HepG2 (cell line): ENCODE data around the gene CHRNA3. TPM values are rescaled to one million over a fixed set of nuclear protein-coding genes. Genes with fewer than 3 reads are reported as not detected.

Source experiments
- ATAC-seq: fragments of 200-7000 bp; cut with Tn5 transposase; 3 replicates; pipeline ENCODE4 v1.9.1; 2020; ENCODE audit warnings: mild to moderate bottlenecking, moderate library complexity
- BruUV-seq: library from RNA; stranded (reverse); fragments of 400-500 nt; replicated peaks from 2 replicates; lab custom pipeline; 2021; lab: Mats Ljungman, UMichigan
- CTCF ChIA-PET: fragments of 300-600 bp; formaldehyde crosslinking; extraction: SDS; loops from one replicate; lab custom pipeline; 2021; ENCODE audit warnings: low total read pairs, inconsistent platforms, low intra/inter-chr PET ratio; lab: Yijun Ruan, JAX
- POLR2A ChIA-PET: fragments of 350-600 bp; sonication (Branson Sonifier 250); formaldehyde crosslinking; loops from one replicate; lab custom pipeline; 2020; ENCODE audit warnings: antibody characterized with exemption, inconsistent platforms; lab: Yijun Ruan, JAX
- DNase-seq: peaks from one replicate; pipeline ENCODE4 v3.0.0-alpha.2; 2015; ENCODE audit warnings: low spot score
- FAIRE-seq: peaks from 3 replicates; lab custom pipeline; 2011; peaks lifted over from hg19 to GRCh38; lab: Jason Lieb, UNC
- H2AFZ ChIP-seq: one replicate; pipeline ENCODE4 v1.6.1; 2011; ENCODE audit warnings: low read length, inconsistent platforms
- H3K27ac ChIP-seq: fragments of 300-600 bp; 3 replicates; pipeline ENCODE4 v1.8.0; 2011; ENCODE audit warnings: mixed run types, mild to moderate bottlenecking, mixed read lengths, low read length, inconsistent platforms; ENCODE audit not compliant: insufficient read depth; ENCODE audit errors: extremely low read length
- H3K27me3 ChIP-seq, 2 experiments: fragments of 200-600 bp in 1 of 2; 2 replicates in 1 of 2; 3 replicates in 1 of 2; pipeline versions ENCODE4 v1.6.0 to v1.8.0; 2011; ENCODE audit warnings: low read length in 2 of 2, mild to moderate bottlenecking in 2 of 2, moderate library complexity in 2 of 2, inconsistent platforms in 1 of 2; ENCODE audit not compliant: insufficient read depth in 2 of 2, control insufficient read depth in 1 of 2
- H3K36me3 ChIP-seq, 2 experiments: fragments of 200-600 bp in 1 of 2; replicated peaks in 1 of 2; 2 replicates in 1 of 2; 3 replicates in 1 of 2; pipeline versions ENCODE4 v1.5.1 to v1.8.0; 2011; ENCODE audit warnings: low read length in 2 of 2, inconsistent platforms in 1 of 2; ENCODE audit not compliant: insufficient read depth in 2 of 2, control insufficient read depth in 1 of 2
- H3K4me1 ChIP-seq: 2 replicates; pipeline ENCODE4 v1.5.1; 2012; ENCODE audit warnings: low read length, inconsistent platforms; ENCODE audit not compliant: insufficient read depth
- H3K4me2 ChIP-seq: 2 replicates; pipeline ENCODE4 v1.6.0; 2011; ENCODE audit warnings: low read depth, low read length, inconsistent platforms
- H3K4me3 ChIP-seq, 3 experiments: fragments of 200-600 bp in 1 of 3; sonication (generic), shearing (Covaris generic) in 1 of 3; replicated peaks in 1 of 3; 2 replicates each; pipeline ENCODE4 v1.5.1; 2011 to 2016; ENCODE audit warnings: low read length in 3 of 3, inconsistent platforms in 2 of 3, low read depth in 2 of 3, mild to moderate bottlenecking in 2 of 3, control low read depth in 1 of 3, mixed read lengths in 1 of 3; ENCODE audit not compliant: insufficient read depth in 1 of 3
- H3K79me2 ChIP-seq: one replicate; pipeline ENCODE4 v1.6.1; 2011; ENCODE audit warnings: low read length, inconsistent platforms; ENCODE audit not compliant: insufficient read depth
- H3K9ac ChIP-seq: 2 replicates; pipeline ENCODE4 v1.6.0; 2011; ENCODE audit warnings: mild to moderate bottlenecking, low read depth, low read length, inconsistent platforms; ENCODE audit not compliant: insufficient read depth
- H3K9me3 ChIP-seq: 2 replicates; pipeline ENCODE4 v1.5.1; 2012; ENCODE audit warnings: mild to moderate bottlenecking, low read length
- H4K20me1 ChIP-seq: 2 replicates; pipeline ENCODE4 v1.6.0; 2011; ENCODE audit warnings: inconsistent platforms, mild to moderate bottlenecking, low read length, moderate library complexity; ENCODE audit not compliant: insufficient read depth
- ARNT2 ChIP-seq: sonication (generic); formaldehyde crosslinking; IDR thresholded peaks from 2 replicates; pipeline ENCODE4 v1.8.0; 2022; ENCODE audit warnings: mild to moderate bottlenecking, low read depth, missing genetic modification reagents, moderate library complexity
- MAFF ChIP-seq: IDR thresholded peaks from 2 replicates; pipeline ENCODE4 v1.6.1; 2011; ENCODE audit warnings: low read depth, low read length, improper control_type of control experiment
- MAFK ChIP-seq, 2 experiments: IDR thresholded peaks in 1 of 2; conservative IDR thresholded peaks in 1 of 2; 2 replicates each; pipeline ENCODE4 v1.6.1; 2011; ENCODE audit warnings: improper control_type of control experiment in 2 of 2, low read length in 2 of 2
- NFYB ChIP-seq: sonication (generic); formaldehyde crosslinking; IDR thresholded peaks from 2 replicates; pipeline ENCODE4 v1.4.0; 2020; ENCODE audit warnings: missing genetic modification reagents
- RFX5 ChIP-seq: IDR thresholded peaks from 2 replicates; pipeline ENCODE4 v1.6.1; 2011; ENCODE audit warnings: low read depth, low read length, improper control_type of control experiment
- SIX1 ChIP-seq: sonication (generic); formaldehyde crosslinking; IDR thresholded peaks from 2 replicates; pipeline ENCODE4 v1.4.0; 2020; ENCODE audit warnings: missing genetic modification reagents, borderline replicate concordance
- SP140L ChIP-seq: sonication (generic); formaldehyde crosslinking; IDR thresholded peaks from 2 replicates; pipeline ENCODE4 v1.4.0; 2020; ENCODE audit warnings: missing genetic modification reagents, borderline replicate concordance
- WIZ ChIP-seq: sonication (generic); formaldehyde crosslinking; IDR thresholded peaks from 2 replicates; pipeline ENCODE4 v1.5.1; 2020; ENCODE audit warnings: mild to moderate bottlenecking, missing genetic modification reagents
- ZNF567 ChIP-seq: sonication (generic); formaldehyde crosslinking; IDR thresholded peaks from 2 replicates; pipeline ENCODE4 v1.8.1; 2023; ENCODE audit warnings: mild to moderate bottlenecking, missing genetic modification reagents, borderline replicate concordance
- ZSCAN29 ChIP-seq: sonication (generic); formaldehyde crosslinking; conservative IDR thresholded peaks from 2 replicates; pipeline ENCODE4 v1.4.0; 2020; ENCODE audit warnings: mild to moderate bottlenecking, missing genetic modification reagents
- WGBS: methylation state at CpG from one replicate; pipeline ENCODE4 v1.1.6; 2017; ENCODE audit warnings: low lambda C conversion rate; 5-methylcytosine and 5-hydroxymethylcytosine counted together
- in situ Hi-C: cut with HindIII; loops from 2 replicates; pipeline ENCODE4 v1.10.0; 2017; ENCODE audit warnings: low pct_unique_long_range_greater_than_20kb; ENCODE audit not compliant: extremely low pct_ligation_motif_present
- intact Hi-C: fragments of 100-400 bp; cut with micrococcal nuclease; formaldehyde crosslinking; loops from one replicate; pipeline ENCODE4 v1.10.0; 2022; ENCODE audit not compliant: unreplicated experiment
- polyA plus RNA-seq, 8 experiments: library from polyadenylated mRNA; depleted of rRNA in 3 of 8; stranded (reverse) in 7 of 8; unstranded in 1 of 8; fragments of >200 nt; fragmentation: Illumina TruSeq in 4 of 8; extraction: Trizol in 4 of 8; gene quantifications; 2 replicates each; pipeline versions ENCODE4 v1.2.1 to v1.2.3, GENCODE V29; 2011 to 2016; ENCODE audit warnings: low read depth in 4 of 8, missing spikeins in 1 of 8, mixed read lengths in 1 of 8; ENCODE audit not compliant: insufficient read depth in 1 of 8
- total RNA-seq, 5 experiments: library from RNA; depleted of rRNA; stranded (reverse); fragments of >200 nt; fragmentation: Illumina TruSeq; extraction: Trizol; gene quantifications; 2 replicates each; pipeline ENCODE4 v1.2.3, GENCODE V29; 2016; ENCODE audit warnings: low read depth in 1 of 5
- TF ChIP-seq, protein P1 (sequence below): IDR thresholded peaks from 2 replicates; pipeline ENCODE4 v1.6.1; 2016; ENCODE audit warnings: mild to moderate bottlenecking
- TF ChIP-seq, protein P2 (sequence below): IDR thresholded peaks from 2 replicates; pipeline ENCODE4 v1.6.1; 2016
- TF ChIP-seq, protein P3 (sequence below): sonication (generic); formaldehyde crosslinking; IDR thresholded peaks from 2 replicates; pipeline ENCODE4 v1.8.0; 2022; ENCODE audit warnings: missing genetic modification reagents, mild to moderate bottlenecking, borderline replicate concordance
- TF ChIP-seq, protein P4 (sequence below): sonication (generic); formaldehyde crosslinking; IDR thresholded peaks from 2 replicates; pipeline ENCODE4 v1.5.0; 2020; ENCODE audit warnings: missing genetic modification reagents

Gene CHRNA3
- total and polyA plus RNA-seq, 2 of the 13 experiments (the other 11 are each of a cell fraction or from before 2014, with no cell fraction given) = not detected

DNA sequence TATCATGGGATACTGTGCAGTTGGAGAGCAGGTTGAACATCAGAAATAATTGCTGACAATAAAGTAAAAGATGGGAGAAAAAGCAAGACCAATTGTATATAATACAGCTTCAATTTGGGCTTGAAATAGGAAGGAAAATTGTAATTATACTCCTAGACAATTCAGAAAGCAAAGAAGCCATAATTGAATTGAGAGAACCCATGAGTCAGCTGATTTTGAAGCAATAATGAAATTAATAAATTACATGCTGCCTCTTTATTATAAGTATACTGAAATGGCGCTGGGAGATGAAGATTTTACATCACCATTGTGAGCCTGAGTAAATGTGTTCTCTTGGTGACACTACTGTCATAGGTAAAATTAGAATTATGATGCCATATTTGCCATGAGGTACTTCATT lies 23.2 kb downstream of the CHRNA3 start:
- FAIRE-seq (no peak), ATAC-seq (no peak), DNase-seq (no peak)
- no peaks in the 10 kb centered on the region for H3K4me1 ChIP-seq
- no peak overlapping the region for H3K4me2 ChIP-seq
- ChIA-PET CTCF (no interaction called here), POLR2A (no interaction called here)
- intact Hi-C loops = no loop called here
- no peaks in the 10 kb centered on the region for H3K9me3 ChIP-seq
- H3K79me2 ChIP-seq = no peaks in the 10 kb centered on the region
- TF ChIP-seq, protein P1, sequence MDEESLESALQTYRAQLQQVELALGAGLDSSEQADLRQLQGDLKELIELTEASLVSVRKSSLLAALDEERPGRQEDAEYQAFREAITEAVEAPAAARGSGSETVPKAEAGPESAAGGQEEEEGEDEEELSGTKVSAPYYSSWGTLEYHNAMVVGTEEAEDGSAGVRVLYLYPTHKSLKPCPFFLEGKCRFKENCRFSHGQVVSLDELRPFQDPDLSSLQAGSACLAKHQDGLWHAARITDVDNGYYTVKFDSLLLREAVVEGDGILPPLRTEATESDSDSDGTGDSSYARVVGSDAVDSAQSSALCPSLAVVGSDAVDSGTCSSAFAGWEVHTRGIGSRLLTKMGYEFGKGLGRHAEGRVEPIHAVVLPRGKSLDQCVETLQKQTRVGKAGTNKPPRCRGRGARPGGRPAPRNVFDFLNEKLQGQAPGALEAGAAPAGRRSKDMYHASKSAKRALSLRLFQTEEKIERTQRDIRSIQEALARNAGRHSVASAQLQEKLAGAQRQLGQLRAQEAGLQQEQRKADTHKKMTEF (CRISPR knock-in tag) = no peak
- TF ChIP-seq MAFF (peak; percentile 55), MAFK (conservative IDR thresholded peaks at IDR 0.05 in 1 of 2, IDR thresholded peaks at IDR 0.05 in 1 of 2; ENCODE audit: low read length in 2 of 2) (peak; percentile 70 to 75)
- no peak overlapping the region for H3K27ac ChIP-seq
- WGBS = 86% methylated on average over 1 of the region's 1 CpG
- no peak overlapping the region for H3K9ac ChIP-seq
- in situ Hi-C loops = no loop called here
- no peaks in the 10 kb centered on the region for H3K27me3 ChIP-seq
- no TSS peak for BruUV-seq
- H4K20me1 ChIP-seq = no peaks in the 10 kb centered on the region
- H3K36me3 ChIP-seq = no peaks in the 10 kb centered on the region
- no peak overlapping the region for H2AFZ ChIP-seq
- H3K4me3 ChIP-seq = no peak overlapping the region

DNA sequence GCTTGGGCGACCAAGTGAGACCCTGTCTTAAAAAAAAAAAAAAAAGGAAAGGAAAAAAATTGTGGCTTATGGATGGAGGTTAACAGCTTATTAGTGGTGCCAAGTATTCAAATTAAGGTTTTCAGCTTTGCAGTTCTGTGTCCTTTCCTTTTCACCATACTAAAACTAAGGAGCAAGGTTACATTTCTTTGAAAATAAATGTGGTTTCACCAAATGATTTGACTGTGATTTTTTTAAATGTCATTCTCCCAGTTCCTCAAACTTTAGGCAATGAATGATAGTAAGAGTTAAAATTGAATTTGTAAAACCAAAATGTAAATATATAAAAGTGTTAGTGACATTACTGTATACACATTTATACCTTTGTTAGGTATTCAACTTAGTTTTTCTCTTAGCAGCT lies 45.9 kb downstream of the CHRNA3 start:
- CTCF ChIA-PET = no interaction called here
- no peak overlapping the region for H3K4me3 ChIP-seq
- DNase-seq (no peak), FAIRE-seq (no peak), ATAC-seq (no peak)
- no peak overlapping the region for H3K27ac ChIP-seq
- H3K36me3 ChIP-seq = no peaks in the 10 kb centered on the region
- in situ Hi-C loops = no loop called here
- no peak overlapping the region for H3K9ac ChIP-seq
- H2AFZ ChIP-seq = no peak overlapping the region
- H3K27me3 ChIP-seq = no peaks in the 10 kb centered on the region
- BruUV-seq = no TSS peak
- no peaks in the 10 kb centered on the region for H3K4me1 ChIP-seq
- intact Hi-C loops = no loop called here
- 97% methylated on average over 1 of the region's 1 CpG for WGBS
- POLR2A ChIA-PET = interaction anchor here (1.4 kb wide), 1 partner anchor 10 kb away, joined by 3 read pairs; the partner anchor contains the start of gene CHRNA5
- H3K9me3 ChIP-seq = no peaks in the 10 kb centered on the region
- H3K4me2 ChIP-seq = no peak overlapping the region
- H4K20me1 ChIP-seq = no peaks in the 10 kb centered on the region
- no peaks in the 10 kb centered on the region for H3K79me2 ChIP-seq
- TF ChIP-seq ZSCAN29 (CRISPR knock-in tag) (no peak), SP140L (CRISPR knock-in tag) (no peak), RFX5 (no peak), NFYB (CRISPR knock-in tag) (no peak), ZNF567 (CRISPR knock-in tag) (no peak), SIX1 (CRISPR knock-in tag) (no peak), ARNT2 (CRISPR knock-in tag) (no peak), WIZ (no peak)
- TF ChIP-seq, protein P2, sequence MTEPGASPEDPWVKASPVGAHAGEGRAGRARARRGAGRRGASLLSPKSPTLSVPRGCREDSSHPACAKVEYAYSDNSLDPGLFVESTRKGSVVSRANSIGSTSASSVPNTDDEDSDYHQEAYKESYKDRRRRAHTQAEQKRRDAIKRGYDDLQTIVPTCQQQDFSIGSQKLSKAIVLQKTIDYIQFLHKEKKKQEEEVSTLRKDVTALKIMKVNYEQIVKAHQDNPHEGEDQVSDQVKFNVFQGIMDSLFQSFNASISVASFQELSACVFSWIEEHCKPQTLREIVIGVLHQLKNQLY = no peak
- TF ChIP-seq, protein P3, sequence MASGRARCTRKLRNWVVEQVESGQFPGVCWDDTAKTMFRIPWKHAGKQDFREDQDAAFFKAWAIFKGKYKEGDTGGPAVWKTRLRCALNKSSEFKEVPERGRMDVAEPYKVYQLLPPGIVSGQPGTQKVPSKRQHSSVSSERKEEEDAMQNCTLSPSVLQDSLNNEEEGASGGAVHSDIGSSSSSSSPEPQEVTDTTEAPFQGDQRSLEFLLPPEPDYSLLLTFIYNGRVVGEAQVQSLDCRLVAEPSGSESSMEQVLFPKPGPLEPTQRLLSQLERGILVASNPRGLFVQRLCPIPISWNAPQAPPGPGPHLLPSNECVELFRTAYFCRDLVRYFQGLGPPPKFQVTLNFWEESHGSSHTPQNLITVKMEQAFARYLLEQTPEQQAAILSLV (CRISPR knock-in tag) = no peak
- TF ChIP-seq, protein P4, sequence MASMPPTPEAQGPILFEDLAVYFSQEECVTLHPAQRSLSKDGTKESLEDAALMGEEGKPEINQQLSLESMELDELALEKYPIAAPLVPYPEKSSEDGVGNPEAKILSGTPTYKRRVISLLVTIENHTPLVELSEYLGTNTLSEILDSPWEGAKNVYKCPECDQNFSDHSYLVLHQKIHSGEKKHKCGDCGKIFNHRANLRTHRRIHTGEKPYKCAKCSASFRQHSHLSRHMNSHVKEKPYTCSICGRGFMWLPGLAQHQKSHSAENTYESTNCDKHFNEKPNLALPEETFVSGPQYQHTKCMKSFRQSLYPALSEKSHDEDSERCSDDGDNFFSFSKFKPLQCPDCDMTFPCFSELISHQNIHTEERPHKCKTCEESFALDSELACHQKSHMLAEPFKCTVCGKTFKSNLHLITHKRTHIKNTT = no peak
